ENCODE data around the gene PDE4B. TPM values are rescaled to one million over a fixed set of nuclear protein-coding genes. Genes with fewer than 3 reads are reported as not detected.

Gene PDE4B
- total RNA-seq, 2 experiments from 2014 or later: 26.5 to 27.7 TPM

GRCh38 chr1:66159800-66160199, 367.1 kb downstream of the PDE4B start:
- CTCF ChIA-PET: interaction anchor here (1.3 kb wide), 1 partner anchor 34 kb away, joined by 3 read pairs; no protein-coding TSS in a partner anchor

GRCh38 chr1:66160719-66161118, 368.0 kb downstream of the PDE4B start:
- Mint-ChIP-seq H3K4me1 (no peaks in the 10 kb centered on the region), H3K36me3 (ENCODE audit: low read depth) (no peaks in the 10 kb centered on the region), H3K27ac (no peak overlapping the region), H3K9me3 (no peaks in the 10 kb centered on the region), H3K4me3 (no peak overlapping the region), H3K27me3 (peaks cover 16% of the 10 kb centered on the region)
- POLR2A ChIA-PET: no interaction called here
- CTCF ChIA-PET: no interaction called here
- no peak for DNase-seq

More at GRCh38 chr1:66159800-66160199, 367.1 kb downstream of the PDE4B start:
- no peak overlapping the region for H3K4me3 Mint-ChIP-seq
- peaks cover 16% of the 10 kb centered on the region for H3K27me3 Mint-ChIP-seq
- H3K27ac Mint-ChIP-seq: no peak overlapping the region
- no peaks in the 10 kb centered on the region for H3K4me1 Mint-ChIP-seq
- DNase-seq: no peak
- H3K9me3 Mint-ChIP-seq: no peaks in the 10 kb centered on the region
- POLR2A ChIA-PET: no interaction called here
- no peaks in the 10 kb centered on the region for H3K36me3 Mint-ChIP-seq (ENCODE audit: low read depth)

DNA sequence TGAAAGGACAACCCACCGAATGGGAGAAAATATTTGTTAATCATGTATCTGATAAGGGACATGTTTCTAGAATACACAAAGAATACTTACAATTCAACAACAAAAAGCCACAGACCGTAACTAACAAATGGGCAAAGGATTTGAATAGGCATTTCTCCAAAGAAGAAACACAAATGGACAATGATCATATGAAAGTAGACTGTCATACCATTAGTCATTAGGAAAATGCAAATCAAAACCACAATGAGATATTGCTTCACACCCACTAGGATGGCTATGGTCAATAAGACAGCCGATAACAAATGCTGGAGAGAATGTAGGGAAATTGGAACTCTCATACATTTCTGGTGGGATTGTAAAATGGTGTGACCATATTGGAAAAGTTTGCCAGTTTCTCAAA, 374.1 kb downstream of the PDE4B start:
- Mint-ChIP-seq H3K4me3 (no peak overlapping the region), H3K27ac (no peak overlapping the region), H3K36me3 (ENCODE audit: low read depth) (no peaks in the 10 kb centered on the region), H3K27me3 (peaks cover 13% of the 10 kb centered on the region), H3K4me1 (peaks cover 19% of the 10 kb centered on the region), H3K9me3 (no peaks in the 10 kb centered on the region)
- ChIA-PET POLR2A (no interaction called here), CTCF (no interaction called here)
- DNase-seq: no peak

GRCh38 chr1:66167267-66167666, 374.6 kb downstream of the PDE4B start:
- Mint-ChIP-seq H3K36me3 (ENCODE audit: low read depth) (no peaks in the 10 kb centered on the region), H3K4me1 (peaks cover 19% of the 10 kb centered on the region), H3K4me3 (no peak overlapping the region), H3K9me3 (no peaks in the 10 kb centered on the region), H3K27me3 (peaks cover 13% of the 10 kb centered on the region), H3K27ac (no peak overlapping the region)
- CTCF ChIA-PET: no interaction called here
- no peak for DNase-seq
- POLR2A ChIA-PET: no interaction called here

DNA sequence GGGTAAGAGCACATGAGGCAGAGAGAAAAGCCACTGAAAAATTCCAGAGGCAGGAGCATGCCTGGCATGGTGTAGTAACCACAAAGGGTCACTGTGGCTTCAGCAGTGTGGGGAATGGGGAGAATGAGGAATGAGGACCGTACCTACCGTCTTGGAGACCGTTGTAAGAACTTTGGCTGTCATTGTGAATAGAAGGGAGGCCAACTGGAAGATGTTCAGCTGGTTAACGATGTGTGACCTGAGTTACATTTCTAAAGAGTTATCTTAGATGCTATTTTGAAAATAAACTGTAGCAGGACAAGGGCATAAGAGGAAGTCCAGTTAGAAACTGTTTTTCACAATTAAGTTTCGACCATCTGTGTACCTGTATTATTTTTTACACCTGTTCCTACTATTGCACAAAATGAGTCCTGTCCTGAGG, 375.8 kb downstream of the PDE4B start:
- no peak overlapping the region for H3K27ac Mint-ChIP-seq
- no peaks in the 10 kb centered on the region for H3K36me3 Mint-ChIP-seq (ENCODE audit: low read depth)
- peaks cover 19% of the 10 kb centered on the region for H3K4me1 Mint-ChIP-seq
- ChIA-PET POLR2A (no interaction called here), CTCF (no interaction called here)
- DNase-seq: no peak
- H3K27me3 Mint-ChIP-seq: peaks cover 13% of the 10 kb centered on the region
- H3K4me3 Mint-ChIP-seq: no peak overlapping the region
- H3K9me3 Mint-ChIP-seq: no peaks in the 10 kb centered on the region

DNA sequence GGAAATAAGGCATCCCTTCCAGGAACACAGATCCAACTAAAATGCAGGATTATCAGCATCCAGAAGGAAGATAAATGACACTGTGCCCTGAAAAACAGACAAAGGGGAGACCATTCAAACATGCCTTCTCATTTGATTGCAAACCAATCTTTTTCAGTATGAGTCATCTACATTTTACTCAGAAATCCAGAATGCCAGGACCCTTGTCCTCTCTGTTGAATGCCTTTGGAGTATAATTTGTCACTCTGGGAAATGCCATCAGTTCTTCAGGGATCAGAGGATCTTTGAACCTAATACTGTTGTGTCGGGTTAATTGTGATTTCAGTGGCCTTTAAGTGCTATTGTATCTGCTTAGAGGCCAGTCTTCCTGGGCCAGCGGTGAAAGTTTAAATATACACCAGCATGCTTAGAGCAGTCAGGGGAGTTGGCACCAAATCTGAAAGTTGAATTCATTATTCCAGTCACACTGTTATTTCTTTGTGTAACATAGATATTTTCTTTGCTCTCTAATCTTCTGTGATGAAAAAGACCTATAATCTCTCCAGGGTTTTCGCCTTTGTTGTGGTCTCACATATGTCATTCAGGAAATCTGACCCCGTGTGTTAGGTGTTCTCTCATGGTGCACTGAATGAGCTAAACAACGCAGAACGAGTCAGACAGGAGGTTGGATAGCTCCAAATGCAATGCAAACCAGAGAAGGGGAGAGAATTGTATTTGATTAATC, 376.4 kb downstream of the PDE4B start:
- ChIA-PET POLR2A (no interaction called here), CTCF (interaction anchor here (1.2 kb wide), 1 partner anchor 14 kb away, joined by 3 read pairs; no protein-coding TSS in a partner anchor)
- Mint-ChIP-seq H3K36me3 (ENCODE audit: low read depth) (no peaks in the 10 kb centered on the region), H3K4me3 (no peak overlapping the region), H3K9me3 (no peaks in the 10 kb centered on the region), H3K4me1 (peaks cover 19% of the 10 kb centered on the region), H3K27me3 (peaks cover 11% of the 10 kb centered on the region), H3K27ac (no peak overlapping the region)
- peak; percentile 34 for DNase-seq

- Mint-ChIP-seq H3K27ac (no peak overlapping the region), H3K4me3 (no peak overlapping the region), H3K9me3 (no peaks in the 10 kb centered on the region), H3K4me1 (peaks cover 19% of the 10 kb centered on the region), H3K27me3 (peaks cover 11% of the 10 kb centered on the region), H3K36me3 (ENCODE audit: low read depth) (no peaks in the 10 kb centered on the region)
- no peak for DNase-seq
- ChIA-PET CTCF (no interaction called here), POLR2A (no interaction called here)
Measured at GRCh38 chr1:66172272-66172671, 379.6 kb downstream of the PDE4B start.

DNA sequence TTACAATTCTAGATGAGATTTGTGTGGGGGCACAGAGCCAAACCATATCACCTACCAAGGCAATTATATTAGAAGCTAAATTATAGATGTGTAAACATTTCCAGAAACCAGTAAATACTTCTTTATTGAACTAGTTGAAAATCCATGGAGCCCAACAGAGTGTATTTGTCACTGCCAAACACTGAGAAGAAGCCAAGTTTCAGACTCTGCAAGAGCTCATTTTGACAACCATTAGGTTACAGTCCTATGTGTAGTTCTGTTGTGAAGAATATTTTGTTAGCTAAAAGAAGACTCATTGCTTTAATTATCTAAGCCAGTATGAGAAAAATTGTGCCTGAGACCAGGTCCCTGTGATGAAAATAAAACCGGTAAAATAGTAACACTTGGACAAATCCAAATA, 382.4 kb downstream of the PDE4B start:
- Mint-ChIP-seq H3K36me3 (ENCODE audit: low read depth) (no peaks in the 10 kb centered on the region), H3K4me1 (no peaks in the 10 kb centered on the region), H3K27ac (no peak overlapping the region), H3K27me3 (peaks cover 9% of the 10 kb centered on the region), H3K9me3 (no peaks in the 10 kb centered on the region), H3K4me3 (no peak overlapping the region)
- ChIA-PET CTCF (no interaction called here), POLR2A (no interaction called here)
- DNase-seq: no peak

- H3K9me3 Mint-ChIP-seq: no peaks in the 10 kb centered on the region
- H3K27me3 Mint-ChIP-seq: peaks cover 6% of the 10 kb centered on the region
- no peak for DNase-seq
- no peaks in the 10 kb centered on the region for H3K36me3 Mint-ChIP-seq (ENCODE audit: low read depth)
- H3K4me3 Mint-ChIP-seq: no peak overlapping the region
- H3K27ac Mint-ChIP-seq: no peak overlapping the region
- ChIA-PET CTCF (interaction anchor here (0.9 to 1.6 kb wide), 2 partner anchors 34 to 67 kb away, joined by 3 read pairs; no protein-coding TSS in a partner anchor), POLR2A (no interaction called here)
- peaks cover 3% of the 10 kb centered on the region for H3K4me1 Mint-ChIP-seq
Measured at GRCh38 chr1:66175581-66175980, 382.9 kb downstream of the PDE4B start.

- ChIA-PET POLR2A (no interaction called here), CTCF (interaction anchor here (0.9 to 1.6 kb wide), 2 partner anchors 33 to 67 kb away, joined by 3 read pairs; no protein-coding TSS in a partner anchor)
- Mint-ChIP-seq H3K9me3 (no peaks in the 10 kb centered on the region), H3K36me3 (ENCODE audit: low read depth) (no peaks in the 10 kb centered on the region), H3K27ac (no peak overlapping the region), H3K4me3 (no peak overlapping the region), H3K27me3 (peaks cover under 1% of the 10 kb centered on the region), H3K4me1 (peaks cover 3% of the 10 kb centered on the region)
- no peak for DNase-seq
Measured at GRCh38 chr1:66176012-66176715, 383.5 kb downstream of the PDE4B start.

- CTCF ChIA-PET: interaction anchor here (0.6 to 1.6 kb wide), 2 partner anchors 33 to 1848 kb away, joined by 3 to 7 read pairs; no protein-coding TSS in a partner anchor
Measured at GRCh38 chr1:66176832-66177231, 384.1 kb downstream of the PDE4B start.

DNA sequence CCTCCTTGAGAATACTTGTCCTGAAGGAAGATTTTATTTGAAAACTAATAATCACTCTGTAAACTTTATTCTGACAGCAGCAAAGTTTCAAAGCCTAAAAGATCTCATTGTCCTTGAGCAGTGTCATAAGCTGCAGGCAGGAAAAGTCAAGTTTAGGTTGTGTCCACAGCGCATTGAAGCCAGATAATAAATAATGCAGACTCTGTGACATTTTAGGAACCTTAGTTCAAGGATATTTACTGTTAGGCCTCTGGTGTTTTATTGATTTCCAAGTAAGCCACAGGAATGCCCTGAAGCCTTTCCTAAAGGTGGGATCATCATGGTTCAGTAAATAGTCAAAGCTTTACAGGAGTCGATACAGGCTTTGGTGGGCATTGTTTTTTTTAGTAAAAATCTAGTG, 384.8 kb downstream of the PDE4B start:
- H3K4me3 Mint-ChIP-seq: no peak overlapping the region
- no peak overlapping the region for H3K27ac Mint-ChIP-seq
- no peaks in the 10 kb centered on the region for H3K36me3 Mint-ChIP-seq (ENCODE audit: low read depth)
- H3K4me1 Mint-ChIP-seq: peaks cover 13% of the 10 kb centered on the region
- DNase-seq: no peak
- CTCF ChIA-PET: interaction anchor here (0.6 to 0.8 kb wide), 2 partner anchors 65 to 1849 kb away, joined by 3 to 7 read pairs; no protein-coding TSS in a partner anchor
- POLR2A ChIA-PET: no interaction called here
- no peaks in the 10 kb centered on the region for H3K27me3 Mint-ChIP-seq
- H3K9me3 Mint-ChIP-seq: no peaks in the 10 kb centered on the region

More at GRCh38 chr1:66176832-66177231, 384.1 kb downstream of the PDE4B start:
- no peak overlapping the region for H3K4me3 Mint-ChIP-seq
- H3K36me3 Mint-ChIP-seq (ENCODE audit: low read depth): no peaks in the 10 kb centered on the region
- H3K9me3 Mint-ChIP-seq: no peaks in the 10 kb centered on the region
- POLR2A ChIA-PET: no interaction called here
- no peaks in the 10 kb centered on the region for H3K27me3 Mint-ChIP-seq
- DNase-seq: no peak
- peaks cover 9% of the 10 kb centered on the region for H3K4me1 Mint-ChIP-seq
- H3K27ac Mint-ChIP-seq: no peak overlapping the region

DNA sequence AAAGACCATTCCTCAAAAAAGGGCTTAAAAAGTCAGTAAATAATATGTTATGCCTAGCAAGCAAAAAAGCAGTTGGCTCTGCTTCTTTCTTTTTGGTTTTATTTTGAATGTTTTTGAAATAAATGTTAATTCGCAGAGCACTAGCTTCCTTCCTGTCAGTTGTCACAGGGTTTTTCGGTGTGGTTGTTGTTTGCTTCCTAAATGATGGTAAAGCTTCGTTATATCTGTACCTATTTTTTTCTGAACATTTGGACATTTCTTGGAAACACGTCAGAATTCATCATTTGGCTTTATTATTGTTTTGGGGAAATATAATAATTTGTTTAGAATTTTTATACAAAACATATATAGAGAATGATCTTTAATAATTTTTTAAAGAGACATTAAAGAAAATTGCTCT, 389.3 kb downstream of the PDE4B start:
- H3K36me3 Mint-ChIP-seq (ENCODE audit: low read depth): no peaks in the 10 kb centered on the region
- H3K4me1 Mint-ChIP-seq: peaks cover 30% of the 10 kb centered on the region
- ChIA-PET POLR2A (no interaction called here), CTCF (interaction anchor here (1.5 to 2.3 kb wide), 3 partner anchors 12 to 264 kb away, joined by 3 to 7 read pairs (median 3); no protein-coding TSS in a partner anchor)
- H3K27me3 Mint-ChIP-seq: no peaks in the 10 kb centered on the region
- H3K27ac Mint-ChIP-seq: peak overlapping the region; percentile 48
- H3K9me3 Mint-ChIP-seq: peaks cover 4% of the 10 kb centered on the region
- H3K4me3 Mint-ChIP-seq: no peak overlapping the region
- DNase-seq: peak; percentile 14
